IPS-18a (cell line): ENCODE results near the gene FOXC2.

ENCODE experiments used
- H3K27ac ChIP-seq: one replicate; pipeline ENCODE4 v1.5.1; 2013; ENCODE audit warnings: low read length
- H3K27me3 ChIP-seq: one replicate; pipeline ENCODE4 v1.6.1; 2013; ENCODE audit warnings: mild to moderate bottlenecking, low read length; ENCODE audit not compliant: control insufficient read depth, insufficient read depth
- H3K36me3 ChIP-seq: one replicate; pipeline ENCODE4 v1.6.1; 2013; ENCODE audit warnings: low read depth, low read length; ENCODE audit not compliant: control insufficient read depth
- H3K4me1 ChIP-seq: one replicate; pipeline ENCODE4 v1.6.1; 2013; ENCODE audit warnings: low read depth, low read length; ENCODE audit not compliant: control insufficient read depth
- H3K4me3 ChIP-seq: one replicate; pipeline ENCODE4 v1.5.1; 2013; ENCODE audit warnings: low read length
- H3K9ac ChIP-seq: one replicate; pipeline ENCODE4 v1.6.1; 2013; ENCODE audit warnings: mild to moderate bottlenecking, low read length, moderate library complexity
- H3K9me3 ChIP-seq: one replicate; pipeline ENCODE4 v1.6.1; 2013; ENCODE audit warnings: low read depth, low read length; ENCODE audit not compliant: control insufficient read depth

The FOXC2 gene

DNA sequence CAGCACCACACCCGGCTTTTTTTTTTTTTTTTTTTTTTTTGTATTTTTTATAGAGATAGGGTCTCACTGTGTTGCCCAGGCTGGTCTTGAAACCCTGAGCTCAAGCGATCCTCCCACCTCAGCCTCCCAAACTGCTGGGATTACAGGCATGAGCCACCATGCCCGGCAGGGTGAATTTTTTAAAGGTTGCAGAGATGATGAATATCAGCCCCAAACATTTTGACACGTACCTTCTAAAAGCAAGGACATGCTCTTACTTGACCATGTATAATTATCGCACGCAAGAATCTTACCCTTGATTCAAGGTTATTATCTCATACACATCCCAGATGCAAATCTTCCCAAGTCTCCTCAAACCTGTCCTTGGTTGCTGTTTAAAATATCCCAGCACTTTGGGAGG lies 4.3 kb upstream of the FOXC2 start:
- H3K9ac ChIP-seq: no peak overlapping the region
- H3K4me1 ChIP-seq: peaks cover 8% of the 10 kb centered on the region
- no peaks in the 10 kb centered on the region for H3K36me3 ChIP-seq
- no peaks in the 10 kb centered on the region for H3K9me3 ChIP-seq
- peaks cover 49% of the 10 kb centered on the region for H3K27me3 ChIP-seq
- H3K27ac ChIP-seq: no peak overlapping the region
- H3K4me3 ChIP-seq: no peak overlapping the region

DNA sequence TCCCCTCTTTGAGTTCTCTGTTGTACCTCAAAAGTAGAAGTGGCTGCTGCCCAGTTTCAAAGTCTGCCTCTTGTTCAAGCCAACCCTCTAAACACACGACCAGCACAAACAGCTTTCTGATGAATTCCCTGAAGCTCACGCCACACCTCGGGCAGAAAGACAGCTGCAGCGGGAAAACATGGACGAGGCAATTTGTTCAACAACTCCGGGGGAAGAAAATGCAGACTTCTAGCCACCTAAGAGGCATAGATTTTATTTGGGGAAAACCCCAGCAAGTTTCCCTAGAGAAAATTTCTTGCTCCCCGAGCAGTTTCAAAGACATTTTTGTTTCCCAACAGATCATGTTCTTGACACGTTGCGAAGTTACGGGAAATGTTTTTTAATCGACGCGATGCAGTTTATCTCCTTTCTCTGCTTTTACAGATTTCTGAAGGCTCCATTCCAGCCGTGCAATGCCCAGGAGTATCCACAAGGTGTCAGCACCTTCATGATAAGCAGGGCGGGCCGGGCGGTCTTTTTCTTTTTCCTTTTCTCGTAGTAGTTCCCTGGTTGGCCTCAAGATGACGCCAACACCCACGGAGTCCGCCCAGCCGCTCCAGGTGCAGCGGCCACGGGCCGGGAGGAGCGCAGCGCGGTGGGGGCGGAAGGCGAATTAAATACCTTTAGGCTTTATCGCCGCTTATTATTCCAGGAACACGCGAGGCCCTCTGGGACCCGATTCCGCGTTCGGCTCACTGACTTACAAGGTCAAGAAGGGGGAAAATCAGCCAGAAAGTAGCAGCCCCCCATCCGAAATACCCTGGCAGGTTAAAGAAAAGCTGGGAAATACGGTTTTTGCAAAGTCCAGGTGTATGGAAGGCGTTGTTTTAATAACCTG lies 2.9 kb upstream of the FOXC2 start:
- Histone ChIP-seq H3K4me3 (peak overlapping the region; percentile 53), H3K9ac (no peak overlapping the region), H3K27ac (no peak overlapping the region)

DNA sequence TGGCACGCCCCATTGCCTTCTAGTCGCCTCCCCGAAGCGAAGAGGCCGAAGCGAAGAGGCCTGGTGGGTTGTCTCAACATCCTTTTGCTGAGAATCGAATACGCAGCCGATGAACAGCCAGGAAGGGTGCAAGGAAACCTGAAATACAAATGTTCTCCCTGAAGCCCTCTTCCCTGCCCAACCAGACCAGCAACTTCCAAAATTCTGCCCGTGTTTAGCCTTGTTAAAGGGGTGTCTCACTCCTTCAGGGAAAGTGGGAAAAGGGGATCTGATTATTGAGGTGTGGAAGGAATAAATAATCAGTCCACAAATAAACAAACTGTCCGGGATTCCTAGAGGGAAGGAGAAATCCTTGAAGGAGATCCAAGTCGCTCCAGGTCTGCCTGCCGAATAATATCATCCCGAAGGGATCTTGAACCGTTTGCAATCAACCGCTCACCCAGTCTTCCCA lies 1.4 kb upstream of the FOXC2 start:
- no peaks in the 10 kb centered on the region for H3K9me3 ChIP-seq
- no peaks in the 10 kb centered on the region for H3K36me3 ChIP-seq
- H3K27ac ChIP-seq: no peak overlapping the region
- peaks cover 8% of the 10 kb centered on the region for H3K4me1 ChIP-seq
- H3K27me3 ChIP-seq: peaks cover 78% of the 10 kb centered on the region
- H3K9ac ChIP-seq: no peak overlapping the region
- no peak overlapping the region for H3K4me3 ChIP-seq

More for the DNA sequence above, 2.9 kb upstream of the FOXC2 start:
- no peaks in the 10 kb centered on the region for H3K36me3 ChIP-seq
- no peaks in the 10 kb centered on the region for H3K9me3 ChIP-seq
- H3K27me3 ChIP-seq: peaks cover 63% of the 10 kb centered on the region
- H3K4me1 ChIP-seq: peaks cover 8% of the 10 kb centered on the region

DNA sequence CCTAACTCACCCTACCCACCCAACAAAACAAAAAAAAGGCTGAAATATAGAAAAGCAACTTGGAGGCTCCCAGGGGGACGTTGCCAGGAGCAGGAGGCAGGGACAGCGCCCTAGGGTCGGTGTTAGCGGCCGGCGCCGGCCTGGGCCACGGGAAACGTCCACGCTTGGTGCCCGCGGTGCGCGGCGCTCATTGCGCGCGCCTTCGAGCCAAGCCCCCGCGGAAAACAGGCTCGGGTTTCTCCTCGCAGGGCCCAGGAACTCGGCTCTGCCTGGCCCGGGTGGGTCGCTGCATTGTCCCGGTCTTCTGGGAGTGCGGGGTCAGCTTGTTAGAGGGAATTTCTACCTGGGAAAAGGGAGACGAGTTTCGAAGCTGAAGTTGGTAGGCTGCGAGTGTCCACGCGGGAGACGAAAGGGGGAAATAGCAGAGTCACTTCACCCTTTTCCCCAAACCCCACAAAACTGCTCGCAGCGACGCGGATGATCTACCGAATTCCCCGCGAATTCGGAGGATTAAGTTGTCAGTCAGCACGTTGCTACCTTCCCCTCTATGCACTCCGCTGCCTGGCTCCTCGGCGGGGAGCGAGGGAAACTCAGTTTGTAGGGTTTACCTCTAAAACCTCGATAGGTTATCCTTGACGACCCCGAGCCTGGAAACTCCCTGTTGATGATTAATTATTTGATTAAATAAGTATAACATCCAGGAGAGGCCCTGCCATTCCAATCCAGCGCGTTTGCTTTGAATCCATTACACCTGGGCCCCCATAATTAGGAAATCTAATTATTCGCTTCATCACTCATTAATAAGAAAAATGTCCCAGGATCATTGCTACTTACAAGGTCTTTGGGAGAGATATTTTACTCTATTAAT lies 751 bp upstream of the FOXC2 start:
- no peak overlapping the region for H3K27ac ChIP-seq
- H3K4me3 ChIP-seq: peak overlapping the region; percentile 23

DNA sequence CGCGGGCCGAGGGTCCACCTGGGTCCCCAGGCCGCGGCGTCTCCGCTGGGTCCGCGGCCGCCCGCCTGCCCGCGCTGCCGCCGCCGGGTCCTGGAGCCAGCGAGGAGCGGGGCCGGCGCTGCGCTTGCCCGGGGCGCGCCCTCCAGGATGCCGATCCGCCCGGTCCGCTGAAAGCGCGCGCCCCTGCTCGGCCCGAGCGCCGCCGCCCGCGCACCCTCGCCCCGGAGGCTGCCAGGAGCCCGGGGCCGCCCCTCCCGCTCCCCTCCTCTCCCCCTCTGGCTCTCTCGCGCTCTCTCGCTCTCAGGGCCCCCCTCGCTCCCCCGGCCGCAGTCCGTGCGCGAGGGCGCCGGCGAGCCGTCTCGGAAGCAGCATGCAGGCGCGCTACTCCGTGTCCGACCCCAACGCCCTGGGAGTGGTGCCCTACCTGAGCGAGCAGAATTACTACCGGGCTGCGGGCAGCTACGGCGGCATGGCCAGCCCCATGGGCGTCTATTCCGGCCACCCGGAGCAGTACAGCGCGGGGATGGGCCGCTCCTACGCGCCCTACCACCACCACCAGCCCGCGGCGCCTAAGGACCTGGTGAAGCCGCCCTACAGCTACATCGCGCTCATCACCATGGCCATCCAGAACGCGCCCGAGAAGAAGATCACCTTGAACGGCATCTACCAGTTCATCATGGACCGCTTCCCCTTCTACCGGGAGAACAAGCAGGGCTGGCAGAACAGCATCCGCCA lies 504 bp downstream of the FOXC2 start:
- H3K27ac ChIP-seq: no peak overlapping the region
- H3K9me3 ChIP-seq: no peaks in the 10 kb centered on the region
- H3K27me3 ChIP-seq: peaks cover 97% of the 10 kb centered on the region
- H3K36me3 ChIP-seq: no peaks in the 10 kb centered on the region
- H3K9ac ChIP-seq: no peak overlapping the region
- peaks cover 17% of the 10 kb centered on the region for H3K4me1 ChIP-seq
- H3K4me3 ChIP-seq: peak overlapping the region; percentile 36

More for the DNA sequence above, 751 bp upstream of the FOXC2 start:
- Histone ChIP-seq H3K27me3 (peaks cover 84% of the 10 kb centered on the region), H3K9ac (no peak overlapping the region), H3K9me3 (no peaks in the 10 kb centered on the region), H3K4me1 (peaks cover 13% of the 10 kb centered on the region), H3K36me3 (no peaks in the 10 kb centered on the region)

DNA sequence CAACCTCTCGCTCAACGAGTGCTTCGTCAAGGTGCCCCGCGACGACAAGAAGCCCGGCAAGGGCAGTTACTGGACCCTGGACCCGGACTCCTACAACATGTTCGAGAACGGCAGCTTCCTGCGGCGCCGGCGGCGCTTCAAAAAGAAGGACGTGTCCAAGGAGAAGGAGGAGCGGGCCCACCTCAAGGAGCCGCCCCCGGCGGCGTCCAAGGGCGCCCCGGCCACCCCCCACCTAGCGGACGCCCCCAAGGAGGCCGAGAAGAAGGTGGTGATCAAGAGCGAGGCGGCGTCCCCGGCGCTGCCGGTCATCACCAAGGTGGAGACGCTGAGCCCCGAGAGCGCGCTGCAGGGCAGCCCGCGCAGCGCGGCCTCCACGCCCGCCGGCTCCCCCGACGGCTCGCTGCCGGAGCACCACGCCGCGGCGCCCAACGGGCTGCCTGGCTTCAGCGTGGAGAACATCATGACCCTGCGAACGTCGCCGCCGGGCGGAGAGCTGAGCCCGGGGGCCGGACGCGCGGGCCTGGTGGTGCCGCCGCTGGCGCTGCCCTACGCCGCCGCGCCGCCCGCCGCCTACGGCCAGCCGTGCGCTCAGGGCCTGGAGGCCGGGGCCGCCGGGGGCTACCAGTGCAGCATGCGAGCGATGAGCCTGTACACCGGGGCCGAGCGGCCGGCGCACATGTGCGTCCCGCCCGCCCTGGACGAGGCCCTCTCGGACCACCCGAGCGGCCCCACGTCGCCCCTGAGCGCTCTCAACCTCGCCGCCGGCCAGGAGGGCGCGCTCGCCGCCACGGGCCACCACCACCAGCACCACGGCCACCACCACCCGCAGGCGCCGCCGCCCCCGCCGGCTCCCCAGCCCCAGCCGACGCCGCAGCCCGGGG lies 1.3 kb downstream of the FOXC2 start:
- peaks cover 18% of the 10 kb centered on the region for H3K4me1 ChIP-seq
- H3K9ac ChIP-seq: no peak overlapping the region
- no peaks in the 10 kb centered on the region for H3K9me3 ChIP-seq
- no peaks in the 10 kb centered on the region for H3K36me3 ChIP-seq
- peaks cover 99% of the 10 kb centered on the region for H3K27me3 ChIP-seq
- no peak overlapping the region for H3K27ac ChIP-seq
- no peak overlapping the region for H3K4me3 ChIP-seq

DNA sequence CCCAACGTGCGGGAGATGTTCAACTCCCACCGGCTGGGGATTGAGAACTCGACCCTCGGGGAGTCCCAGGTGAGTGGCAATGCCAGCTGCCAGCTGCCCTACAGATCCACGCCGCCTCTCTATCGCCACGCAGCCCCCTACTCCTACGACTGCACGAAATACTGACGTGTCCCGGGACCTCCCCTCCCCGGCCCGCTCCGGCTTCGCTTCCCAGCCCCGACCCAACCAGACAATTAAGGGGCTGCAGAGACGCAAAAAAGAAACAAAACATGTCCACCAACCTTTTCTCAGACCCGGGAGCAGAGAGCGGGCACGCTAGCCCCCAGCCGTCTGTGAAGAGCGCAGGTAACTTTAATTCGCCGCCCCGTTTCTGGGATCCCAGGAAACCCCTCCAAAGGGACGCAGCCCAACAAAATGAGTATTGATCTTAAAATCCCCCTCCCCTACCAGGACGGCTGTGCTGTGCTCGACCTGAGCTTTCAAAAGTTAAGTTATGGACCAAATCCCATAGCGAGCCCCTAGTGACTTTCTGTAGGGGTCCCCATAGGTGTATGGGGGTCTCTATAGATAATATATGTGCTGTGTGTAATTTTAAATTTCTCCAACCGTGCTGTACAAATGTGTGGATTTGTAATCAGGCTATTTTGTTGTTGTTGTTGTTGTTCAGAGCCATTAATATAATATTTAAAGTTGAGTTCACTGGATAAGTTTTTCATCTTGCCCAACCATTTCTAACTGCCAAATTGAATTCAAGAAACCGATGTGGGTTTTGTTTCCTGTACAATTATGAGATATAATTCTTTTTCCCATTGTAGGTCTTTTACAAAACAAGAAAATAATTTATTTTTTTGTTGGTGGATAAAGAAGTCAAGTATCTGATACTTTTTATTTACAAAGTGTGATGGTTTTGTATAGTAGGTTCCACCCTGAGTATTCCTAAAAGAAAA lies 2.3 kb downstream of the FOXC2 start:
- no peak overlapping the region for H3K9ac ChIP-seq
- no peaks in the 10 kb centered on the region for H3K9me3 ChIP-seq
- no peak overlapping the region for H3K27ac ChIP-seq
- peaks cover 99% of the 10 kb centered on the region for H3K27me3 ChIP-seq
- H3K4me1 ChIP-seq: peaks cover 24% of the 10 kb centered on the region
- H3K4me3 ChIP-seq: no peak overlapping the region
- H3K36me3 ChIP-seq: no peaks in the 10 kb centered on the region

DNA sequence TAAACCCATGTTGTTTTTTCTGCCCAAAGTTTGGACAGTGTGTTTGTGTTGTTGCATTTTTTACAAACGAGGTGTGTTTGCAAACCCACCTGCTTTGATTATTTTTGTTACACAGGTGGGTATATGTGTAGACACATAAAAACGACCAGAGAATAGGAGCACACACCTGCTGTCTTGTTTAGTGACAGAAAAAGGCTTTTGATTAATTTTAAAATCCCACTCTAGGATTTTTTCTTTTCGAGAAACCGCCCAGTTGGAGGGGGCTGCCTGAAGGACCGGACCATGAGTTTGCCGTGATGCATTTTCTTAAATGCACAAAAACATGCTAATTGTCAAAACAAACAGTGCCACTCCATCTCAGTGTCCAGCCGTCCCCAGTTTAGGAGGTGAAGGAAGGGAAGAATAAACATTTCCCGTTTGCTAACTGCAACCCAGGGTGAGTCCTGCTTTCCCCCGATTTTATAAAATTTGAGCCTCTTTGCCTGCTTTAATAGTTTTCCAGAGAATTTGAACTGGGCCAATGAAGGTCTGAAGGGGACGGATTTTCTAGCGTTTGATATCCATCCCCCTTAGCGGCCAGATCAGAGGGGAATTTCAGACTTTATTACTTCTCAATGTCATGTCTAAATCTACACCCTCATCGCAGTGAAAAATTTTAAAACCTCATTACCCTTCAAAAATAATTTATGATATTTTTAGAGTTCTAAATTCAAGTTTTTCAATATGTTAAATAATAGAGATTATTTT lies 3.2 kb downstream of the FOXC2 start:
- Histone ChIP-seq H3K36me3 (no peaks in the 10 kb centered on the region), H3K9me3 (no peaks in the 10 kb centered on the region), H3K27ac (no peak overlapping the region), H3K9ac (no peak overlapping the region), H3K27me3 (peaks cover 99% of the 10 kb centered on the region), H3K4me1 (peaks cover 21% of the 10 kb centered on the region), H3K4me3 (no peak overlapping the region)

DNA sequence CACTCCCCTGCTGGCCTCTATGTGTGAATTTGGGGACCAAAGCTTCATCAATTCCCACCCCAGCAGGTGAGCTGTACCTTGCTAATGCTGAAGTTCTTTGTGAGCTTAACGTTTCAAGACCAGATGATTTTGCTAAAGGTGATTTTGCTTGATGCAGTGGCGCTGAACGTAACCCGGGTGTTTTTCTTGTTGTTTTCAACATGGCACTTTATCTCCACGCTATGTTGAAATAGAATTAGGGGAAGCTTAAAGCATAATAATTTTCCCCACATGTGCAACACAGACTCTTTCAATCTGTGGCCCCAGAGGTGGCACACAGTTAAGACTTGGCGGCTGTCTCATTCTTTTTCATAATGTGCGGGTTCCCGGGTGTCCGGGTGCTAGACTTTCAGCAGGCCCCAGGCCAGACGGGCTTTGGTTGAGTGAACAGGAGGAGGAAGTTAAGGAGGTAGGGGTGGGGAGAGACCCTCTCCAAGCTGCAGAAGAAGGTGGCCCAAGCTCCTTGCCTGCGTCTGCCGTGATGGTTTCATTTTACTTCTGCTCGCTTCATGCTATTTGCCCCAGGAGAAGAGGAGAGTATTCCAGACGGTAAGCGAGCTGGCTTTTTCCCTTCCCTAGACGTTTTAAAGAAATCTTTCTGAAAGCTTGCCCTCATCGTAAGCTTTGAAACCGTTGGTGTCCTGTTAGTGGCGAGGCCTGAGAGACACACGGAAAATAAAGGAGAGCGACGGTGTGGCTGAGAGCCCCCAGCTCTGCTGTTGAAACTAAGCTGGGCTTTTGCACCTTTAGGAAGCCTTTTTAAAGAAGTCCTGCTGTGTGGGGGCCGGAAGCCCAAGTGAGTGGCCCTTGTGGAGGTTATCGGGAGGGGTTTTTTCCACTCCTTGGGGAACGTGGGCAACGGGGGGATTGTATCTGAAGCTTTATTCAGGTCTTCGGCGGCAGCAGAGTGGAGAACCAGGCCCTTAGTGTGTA lies 4.2 kb downstream of the FOXC2 start:
- H3K9me3 ChIP-seq: no peaks in the 10 kb centered on the region
- no peaks in the 10 kb centered on the region for H3K36me3 ChIP-seq
- H3K9ac ChIP-seq: no peak overlapping the region
- no peak overlapping the region for H3K4me3 ChIP-seq
- no peak overlapping the region for H3K27ac ChIP-seq
- peaks cover 24% of the 10 kb centered on the region for H3K4me1 ChIP-seq
- H3K27me3 ChIP-seq: peaks cover 99% of the 10 kb centered on the region
